Measurements from ENCODE around the gene PSAPL1. TPM values are rescaled to one million over a fixed set of nuclear protein-coding genes. Genes with fewer than 3 reads are reported as not detected.

Gene PSAPL1
- polyA plus RNA-seq, 4 donors = not detected

DNA sequence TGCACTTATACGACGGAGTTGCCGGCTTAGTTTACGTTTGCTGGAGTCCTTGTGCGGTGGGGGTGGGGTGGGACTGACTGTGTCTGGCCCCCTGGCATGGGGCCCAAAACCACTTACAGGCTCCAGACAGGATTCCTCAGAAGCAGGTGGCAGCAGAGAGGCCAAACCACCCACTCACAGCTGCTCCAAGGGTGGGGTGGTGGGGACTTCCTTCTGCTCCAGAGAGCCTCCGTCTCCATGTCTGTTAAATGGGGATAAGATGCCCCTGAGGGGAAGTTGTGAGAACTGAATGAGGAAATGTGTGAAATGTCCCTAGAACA lies 36.7 kb downstream of the PSAPL1 start:
- DNase-seq (ENCODE audit: low read depth in 4 of 4, low spot score in 2 of 4) = no peak

- no peak for DNase-seq (ENCODE audit: low read depth in 4 of 4, low spot score in 2 of 4)
These were observed 37.3 kb downstream of the PSAPL1 start for GRCh38 chr4:7397206-7398103.

DNA sequence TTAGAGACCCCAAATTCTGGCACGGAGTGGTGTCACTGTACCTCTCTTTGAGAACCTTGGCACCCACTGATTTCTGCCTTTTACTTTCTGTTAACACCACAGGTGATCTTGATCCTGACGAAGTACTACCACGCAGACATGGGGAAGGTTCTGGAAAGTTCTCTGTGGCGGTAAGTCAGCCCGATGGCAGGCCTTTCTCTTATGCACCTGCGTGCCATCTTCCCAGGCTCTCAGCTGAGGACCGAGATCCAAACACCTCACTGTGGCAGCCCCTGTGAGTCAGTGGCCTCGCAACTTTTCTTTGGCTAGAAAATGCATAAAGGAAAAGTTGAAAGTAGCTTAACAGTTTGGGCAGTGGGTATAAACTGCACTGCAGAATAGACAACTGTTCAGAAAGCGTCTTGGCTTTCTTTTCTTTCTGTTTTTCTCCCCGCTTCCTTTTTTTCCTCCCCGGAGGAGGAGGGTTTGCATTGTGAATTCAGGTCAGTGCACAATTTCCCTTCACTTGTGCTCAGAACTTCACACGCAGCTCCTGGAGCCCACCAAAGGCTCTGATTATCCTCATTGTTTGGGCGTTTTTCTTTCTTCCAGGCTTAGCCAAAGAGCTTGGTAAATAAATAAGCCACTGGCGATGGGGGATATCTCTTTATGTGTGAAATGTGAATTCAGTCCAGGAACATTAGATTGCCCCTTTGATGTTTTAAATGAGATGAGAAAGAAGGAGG lies 38.4 kb downstream of the PSAPL1 start:
- DNase-seq (ENCODE audit: low read depth in 4 of 4, low spot score in 2 of 4) = no peak

GRCh38 chr4:7395645-7396044 lies 39.1 kb downstream of the PSAPL1 start:
- DNase-seq (ENCODE audit: low read depth in 4 of 4, low spot score in 2 of 4) = no peak

DNA sequence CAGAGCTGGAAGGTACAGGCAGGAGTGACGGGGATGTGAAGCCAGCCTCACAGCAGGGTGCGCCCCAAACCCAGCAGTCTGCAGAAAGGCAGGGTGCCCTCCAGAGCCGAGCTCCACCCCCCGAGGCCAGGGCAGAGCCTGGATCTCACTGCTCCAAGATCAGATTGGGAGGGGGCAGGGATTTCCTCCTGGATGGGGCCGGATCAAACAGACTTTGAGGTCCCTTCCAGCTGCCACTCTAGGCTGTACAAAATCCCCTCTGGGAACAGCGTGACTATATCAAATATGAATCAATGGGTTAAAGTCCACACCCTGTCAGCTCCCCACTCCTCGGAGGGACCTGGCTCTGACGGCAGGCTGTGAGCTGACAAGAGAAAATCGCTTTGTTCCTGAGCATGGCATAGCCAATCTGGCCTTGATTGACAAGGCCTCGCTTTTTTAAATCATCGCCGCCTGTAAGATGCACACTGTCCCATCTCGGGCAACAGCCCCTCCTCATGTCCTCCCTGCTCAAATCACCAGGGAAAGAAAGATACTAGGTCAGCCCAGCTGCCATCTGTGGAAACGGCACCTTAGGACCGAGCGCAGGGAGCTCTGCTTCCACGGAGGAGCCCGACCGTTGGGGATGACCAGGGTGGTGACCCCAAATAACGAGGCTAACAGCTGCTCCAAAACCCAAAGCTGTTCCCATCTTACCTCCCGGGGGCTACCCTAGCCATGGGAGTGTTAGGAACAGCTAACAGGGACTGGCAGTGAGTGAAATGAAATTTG lies 39.9 kb downstream of the PSAPL1 start:
- no peak for DNase-seq (ENCODE audit: low read depth in 4 of 4, low spot score in 2 of 4)

- DNase-seq (ENCODE audit: low read depth in 4 of 4, low spot score in 2 of 4) = no peak
These were observed 40.8 kb downstream of the PSAPL1 start for GRCh38 chr4:7393601-7394575.

- DNase-seq (ENCODE audit: low read depth in 4 of 4, low spot score in 2 of 4) = peak in 2 of 4 donors; percentile 31 to 39
These were observed 42.0 kb downstream of the PSAPL1 start for GRCh38 chr4:7392438-7393421.

DNA sequence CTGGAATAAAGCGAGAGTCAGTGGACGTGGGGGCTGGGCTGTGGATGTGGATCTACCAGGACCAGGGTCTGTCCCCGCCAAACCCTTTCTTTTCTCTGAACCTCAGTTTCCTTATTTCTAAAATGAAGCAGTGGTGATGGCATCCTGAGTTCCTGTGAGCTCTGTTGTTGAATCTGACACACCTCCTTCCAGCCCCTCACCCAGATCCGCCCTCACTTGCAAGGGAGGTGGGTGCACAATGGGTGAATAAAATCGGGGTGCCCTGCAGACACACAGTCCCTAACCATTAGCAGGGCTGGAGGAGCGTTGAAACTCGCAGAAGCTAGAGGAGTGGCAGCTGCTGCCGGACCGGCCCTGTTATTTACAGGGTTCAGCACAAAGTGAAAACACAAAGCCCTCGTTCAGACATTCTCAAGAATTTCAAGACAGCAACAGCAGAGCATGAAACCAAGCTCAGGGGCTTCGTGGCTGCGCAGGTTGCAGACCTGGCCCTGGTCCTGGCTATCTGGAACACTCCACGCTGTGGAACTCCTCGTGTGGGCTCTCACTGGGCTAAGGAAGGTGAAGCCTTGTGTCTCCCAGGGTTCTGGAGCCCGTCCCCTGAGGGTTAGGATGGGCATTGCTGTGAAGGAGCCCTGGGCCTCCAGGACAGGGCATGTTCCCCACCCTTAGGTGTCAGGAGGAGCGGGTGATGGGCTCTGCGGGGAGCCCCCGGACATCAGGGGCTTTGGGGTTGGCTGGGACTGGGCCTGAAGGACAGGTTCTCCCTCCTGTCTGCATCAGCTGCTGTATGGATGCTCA lies 42.9 kb downstream of the PSAPL1 start:
- DNase-seq (ENCODE audit: low read depth in 4 of 4, low spot score in 2 of 4) = no peak

GRCh38 chr4:7390906-7391636 lies 43.7 kb downstream of the PSAPL1 start:
- DNase-seq (ENCODE audit: low read depth in 4 of 4, low spot score in 2 of 4) = no peak

- no peak for DNase-seq (ENCODE audit: low read depth in 4 of 4, low spot score in 2 of 4)
These were observed 44.4 kb downstream of the PSAPL1 start for GRCh38 chr4:7390336-7390735.

DNA sequence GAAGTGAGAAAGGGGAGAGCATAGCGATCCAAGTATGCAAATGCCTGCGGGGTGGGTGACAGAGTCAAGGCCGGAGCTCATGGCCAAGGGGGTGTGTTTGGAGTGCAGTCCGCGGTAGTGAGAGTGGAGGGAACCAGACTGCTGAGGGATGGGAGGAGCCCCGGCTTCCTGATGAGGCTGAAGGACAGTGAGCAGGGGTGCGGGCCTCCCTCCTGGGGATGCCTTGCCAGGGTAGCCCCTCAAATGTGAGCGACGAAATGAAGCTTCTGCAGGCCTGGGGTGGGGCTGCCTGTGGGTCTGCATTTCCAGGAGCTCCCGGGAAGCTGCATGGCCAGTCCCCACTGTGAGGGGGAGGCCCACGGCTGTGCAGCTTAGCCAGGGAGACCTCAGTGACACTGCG lies 45.0 kb downstream of the PSAPL1 start:
- no peak for DNase-seq (ENCODE audit: low read depth in 4 of 4, low spot score in 2 of 4)

DNA sequence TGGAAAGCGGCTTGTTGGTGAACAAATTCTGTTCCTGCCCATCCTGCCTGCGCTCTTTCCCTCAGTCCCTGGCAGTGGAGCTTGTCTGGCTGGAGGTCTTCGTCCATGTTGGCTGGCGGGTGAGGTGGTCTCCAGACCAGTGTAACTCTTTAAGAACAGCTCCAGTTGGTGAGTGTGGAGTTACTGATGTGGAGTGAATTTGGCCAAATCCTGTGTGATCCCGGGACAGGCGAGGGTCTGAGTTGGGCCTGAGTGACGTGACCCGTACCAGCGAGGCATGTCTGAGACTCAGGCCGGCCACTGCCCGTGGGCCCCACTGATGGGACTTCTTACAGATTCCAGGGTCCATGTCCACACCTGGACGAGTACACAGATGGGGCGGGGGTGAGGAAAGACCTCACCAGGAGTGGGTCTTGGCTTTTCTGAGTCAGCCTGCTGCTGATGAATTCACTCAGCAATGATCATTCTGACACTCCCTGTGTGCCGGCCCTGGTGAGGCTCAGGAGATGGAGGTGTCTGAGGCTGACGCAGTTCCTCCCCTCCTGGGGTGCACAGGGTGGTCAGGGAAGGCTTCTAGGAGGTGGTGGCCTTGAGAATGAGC lies 45.5 kb downstream of the PSAPL1 start:
- DNase-seq (ENCODE audit: low read depth in 4 of 4, low spot score in 2 of 4) = no peak

GRCh38 chr4:7388627-7389026 lies 46.1 kb downstream of the PSAPL1 start:
- DNase-seq (ENCODE audit: low read depth in 4 of 4, low spot score in 2 of 4) = no peak

GRCh38 chr4:7387925-7388324 lies 46.8 kb downstream of the PSAPL1 start:
- DNase-seq (ENCODE audit: low read depth in 4 of 4, low spot score in 2 of 4) = no peak

- no peak for DNase-seq (ENCODE audit: low read depth in 4 of 4, low spot score in 2 of 4)
These were observed 49.5 kb downstream of the PSAPL1 start for GRCh38 chr4:7384929-7385890.

Data from left renal cortex interstitium (tissue), 4 donors.